Urinary bladder (tissue), 4 donors: ENCODE results near the gene ZBTB49. TPM values are rescaled to one million over a fixed set of nuclear protein-coding genes. Genes with fewer than 3 reads are reported as not detected.

Experiments
- DNase-seq: peaks from one replicate; pipeline ENCODE4 v3.0.0-alpha.2; 2015; ENCODE audit errors: extremely low spot score
- H3K27ac ChIP-seq: one replicate; pipeline ENCODE4 v1.5.1; 2013; ENCODE audit warnings: low read depth, mild to moderate bottlenecking, moderate library complexity
- H3K36me3 ChIP-seq: one replicate; pipeline ENCODE4 v1.6.1; 2013; ENCODE audit warnings: mild to moderate bottlenecking, moderate library complexity; ENCODE audit not compliant: insufficient read depth
- H3K4me1 ChIP-seq: one replicate; pipeline ENCODE4 v1.6.1; 2013; ENCODE audit warnings: mild to moderate bottlenecking, moderate library complexity; ENCODE audit not compliant: insufficient read depth
- H3K4me3 ChIP-seq: one replicate; pipeline ENCODE4 v1.5.1; 2013; ENCODE audit warnings: low read depth, low read length
- WGBS: extraction: QIAGEN DNeasy Blood & Tissue Kit; methylation state at CpG from one replicate; pipeline ENCODE4 v1.1.7; 2013; 5-methylcytosine and 5-hydroxymethylcytosine counted together
- polyA plus RNA-seq: library from polyadenylated mRNA; stranded (reverse); fragments of 200-250 nt; gene quantifications from one replicate; pipeline ENCODE4 v1.2.3, GENCODE V29; 2013
- total RNA-seq: library from RNA; depleted of rRNA; stranded (reverse); fragments of >200 nt; gene quantifications from one replicate; pipeline ENCODE4 v1.2.3, GENCODE V29; 2014
- donor health status: healthy with polysubstance abuse.
- donor health status: healthy.

The ZBTB49 gene
- total and polyA plus RNA-seq, 2 donors = 5.9 to 8.2 TPM

- 95% methylated on average over 5 of the region's 5 CpGs for WGBS
- no peaks in the 10 kb centered on the region for H3K4me1 ChIP-seq
- H3K36me3 ChIP-seq = no peaks in the 10 kb centered on the region
- no peak overlapping the region for H3K4me3 ChIP-seq
- no peak for DNase-seq
- H3K27ac ChIP-seq = no peak overlapping the region
Measured at GRCh38 chr4:4296283-4296846, 6.3 kb downstream of the ZBTB49 start.

GRCh38 chr4:4299006-4299405 lies 9.0 kb downstream of the ZBTB49 start:
- 92% methylated on average over 3 of the region's 3 CpGs for WGBS
- H3K4me1 ChIP-seq = no peaks in the 10 kb centered on the region
- peaks cover 2% of the 10 kb centered on the region for H3K36me3 ChIP-seq
- H3K27ac ChIP-seq = no peak overlapping the region
- no peak overlapping the region for H3K4me3 ChIP-seq
- DNase-seq = no peak

- WGBS = 93% methylated on average over 5 of the region's 5 CpGs
- H3K4me1 ChIP-seq = no peaks in the 10 kb centered on the region
- H3K4me3 ChIP-seq = no peak overlapping the region
- no peak overlapping the region for H3K27ac ChIP-seq
- no peak for DNase-seq
- H3K36me3 ChIP-seq = peaks cover 2% of the 10 kb centered on the region
Measured at GRCh38 chr4:4302001-4302400, 11.9 kb downstream of the ZBTB49 start.

GRCh38 chr4:4302416-4302815 lies 12.4 kb downstream of the ZBTB49 start:
- no peak for DNase-seq
- Histone ChIP-seq H3K36me3 (peaks cover 2% of the 10 kb centered on the region), H3K4me3 (no peak overlapping the region), H3K4me1 (no peaks in the 10 kb centered on the region), H3K27ac (no peak overlapping the region)
- WGBS = 64% methylated on average over 6 of the region's 6 CpGs

- WGBS = 95% methylated on average over 11 of the region's 11 CpGs
- H3K36me3 ChIP-seq = peaks cover 2% of the 10 kb centered on the region
- DNase-seq = no peak
- no peaks in the 10 kb centered on the region for H3K4me1 ChIP-seq
- H3K27ac ChIP-seq = no peak overlapping the region
- no peak overlapping the region for H3K4me3 ChIP-seq
Measured at GRCh38 chr4:4306920-4307319, 16.9 kb downstream of the ZBTB49 start.

- 85% methylated on average over 9 of the region's 9 CpGs for WGBS
- H3K36me3 ChIP-seq = peaks cover under 1% of the 10 kb centered on the region
- H3K27ac ChIP-seq = no peak overlapping the region
- DNase-seq = no peak
- H3K4me3 ChIP-seq = no peak overlapping the region
- H3K4me1 ChIP-seq = no peaks in the 10 kb centered on the region
Measured at GRCh38 chr4:4308800-4309441, 18.9 kb downstream of the ZBTB49 start.

GRCh38 chr4:4311193-4311592 lies 21.1 kb downstream of the ZBTB49 start:
- peaks cover 2% of the 10 kb centered on the region for H3K36me3 ChIP-seq

GRCh38 chr4:4315461-4316149 lies 25.6 kb downstream of the ZBTB49 start:
- Histone ChIP-seq H3K4me1 (no peaks in the 10 kb centered on the region), H3K27ac (no peak overlapping the region), H3K4me3 (no peak overlapping the region), H3K36me3 (peaks cover 4% of the 10 kb centered on the region)
- 85% methylated on average over 12 of the region's 12 CpGs for WGBS
- no peak for DNase-seq

More at GRCh38 chr4:4311193-4311592, 21.1 kb downstream of the ZBTB49 start:
- Histone ChIP-seq H3K4me1 (no peaks in the 10 kb centered on the region), H3K27ac (no peak overlapping the region), H3K4me3 (no peak overlapping the region)
- no peak for DNase-seq
- WGBS = 93% methylated on average over 4 of the region's 4 CpGs

GRCh38 chr4:4316150-4316495 lies 26.1 kb downstream of the ZBTB49 start:
- Histone ChIP-seq H3K4me3 (no peak overlapping the region), H3K36me3 (peaks cover 6% of the 10 kb centered on the region), H3K4me1 (no peaks in the 10 kb centered on the region), H3K27ac (no peak overlapping the region)
- DNase-seq = no peak
- WGBS = 92% methylated on average over 13 of the region's 13 CpGs

- H3K27ac ChIP-seq = no peak overlapping the region
- H3K36me3 ChIP-seq = peaks cover 6% of the 10 kb centered on the region
- 86% methylated on average over 23 of the region's 23 CpGs for WGBS
- DNase-seq = no peak
- no peak overlapping the region for H3K4me3 ChIP-seq
- no peaks in the 10 kb centered on the region for H3K4me1 ChIP-seq
Measured at GRCh38 chr4:4317496-4318232, 27.6 kb downstream of the ZBTB49 start.

- Histone ChIP-seq H3K4me3 (no peak overlapping the region), H3K36me3 (peaks cover 4% of the 10 kb centered on the region), H3K4me1 (no peaks in the 10 kb centered on the region), H3K27ac (no peak overlapping the region)
- WGBS = 95% methylated on average over 15 of the region's 15 CpGs
- no peak for DNase-seq
Measured at GRCh38 chr4:4320528-4320927, 30.5 kb downstream of the ZBTB49 start.

- Histone ChIP-seq H3K27ac (no peak overlapping the region), H3K36me3 (peaks cover 4% of the 10 kb centered on the region), H3K4me3 (no peak overlapping the region), H3K4me1 (no peaks in the 10 kb centered on the region)
- whole genome bisulfite sequencing = 94% methylated on average over 26 of the region's 26 CpGs
- DNase-seq = no peak
Measured at GRCh38 chr4:4320951-4321714, 31.1 kb downstream of the ZBTB49 start.

- peaks cover 2% of the 10 kb centered on the region for H3K36me3 ChIP-seq
- H3K4me3 ChIP-seq = no peak overlapping the region
- no peak for DNase-seq
- no peaks in the 10 kb centered on the region for H3K4me1 ChIP-seq
- no peak overlapping the region for H3K27ac ChIP-seq
- WGBS = 88% methylated on average over 18 of the region's 18 CpGs
Measured at GRCh38 chr4:4321951-4322688, 32.1 kb downstream of the ZBTB49 start.
